Activated T-cell treated with anti-CD3 and anti-CD28 coated beads, Interleukin-2, amount 50 U/mL, for 72 hours (primary cell): ENCODE results near the gene VPS35L. TPM values are rescaled to one million over a fixed set of nuclear protein-coding genes. Genes with fewer than 3 reads are reported as not detected.

Experiments used
- ATAC-seq, 2 donors: fragments of 150-1000 bp; cut with Tn5 transposase; replicated peaks in 1 of 2; 2 replicates each; pipeline ENCODE4 v1.10.0; 2021; ENCODE audit warnings: moderate library complexity in 2 of 2, mild to moderate bottlenecking in 1 of 2
- DNase-seq, 2 donors: peaks; one replicate each; pipeline ENCODE4 v3.0.0; 2021 to 2022; ENCODE audit warnings: mixed read lengths in 1 of 2
- H3K27ac Mint-ChIP-seq: one replicate; pipeline ENCODE4 v1.8.0; 2022; ENCODE audit warnings: mild to moderate bottlenecking, moderate library complexity, mixed read lengths
- H3K27me3 Mint-ChIP-seq: one replicate; pipeline ENCODE4 v1.8.0; 2022; ENCODE audit warnings: low read depth, mixed read lengths
- H3K36me3 Mint-ChIP-seq, 2 donors: one replicate each; pipeline ENCODE4 v1.8.0; 2022; ENCODE audit warnings: mixed read lengths in 2 of 2, mild to moderate bottlenecking in 1 of 2; ENCODE audit not compliant: insufficient read depth in 2 of 2
- H3K4me1 Mint-ChIP-seq: one replicate; pipeline ENCODE4 v1.8.0; 2022; ENCODE audit warnings: low read depth, mixed read lengths
- H3K4me3 Mint-ChIP-seq, 2 donors: one replicate each; pipeline ENCODE4 v1.8.0; 2022; ENCODE audit warnings: mild to moderate bottlenecking in 2 of 2, mixed read lengths in 2 of 2, moderate library complexity in 2 of 2
- H3K9me3 Mint-ChIP-seq, 2 donors: one replicate each; pipeline ENCODE4 v1.8.0; 2022; ENCODE audit warnings: mixed read lengths in 2 of 2
- total RNA-seq, 2 donors: library from RNA; stranded (reverse); gene quantifications; one replicate each; pipeline ENCODE4 v1.2.3, GENCODE V29; 2022

VPS35L gene
- total RNA-seq = 10 to 100 TPM; 46.5 to 57.8 TPM

- Mint-ChIP-seq H3K4me1 (peaks cover 25% of the 10 kb centered on the region), H3K4me3 (peak within 1 kb of the TSS; percentile 81 to 84), H3K36me3 (peaks cover 0 to 2% of the 10 kb centered on the region in 2 donors), H3K27ac (peak within 1 kb of the TSS; percentile 89), H3K27me3 (no peaks in the 10 kb centered on the region), H3K9me3 (no peaks in the 10 kb centered on the region)
- ATAC-seq (peak; percentile 96 to 97), DNase-seq (peak; percentile 97 to 98)
Observed at GRCh38 chr16:19555186-19555937, at the start of gene VPS35L. VPS35L (plus strand) TSS chr16:19555703; CDS start chr16:19555730, 27 bp downstream.

GRCh38 chr16:19506965-19507364 lies 48.5 kb upstream of the VPS35L start:
- Mint-ChIP-seq H3K4me3 (no peak overlapping the region), H3K36me3 (peaks cover 7 to 11% of the 10 kb centered on the region in 2 donors), H3K9me3 (no peaks in the 10 kb centered on the region), H3K4me1 (no peaks in the 10 kb centered on the region), H3K27ac (no peak overlapping the region), H3K27me3 (no peaks in the 10 kb centered on the region)
- DNase-seq = no peak
- ATAC-seq = no peak

DNA sequence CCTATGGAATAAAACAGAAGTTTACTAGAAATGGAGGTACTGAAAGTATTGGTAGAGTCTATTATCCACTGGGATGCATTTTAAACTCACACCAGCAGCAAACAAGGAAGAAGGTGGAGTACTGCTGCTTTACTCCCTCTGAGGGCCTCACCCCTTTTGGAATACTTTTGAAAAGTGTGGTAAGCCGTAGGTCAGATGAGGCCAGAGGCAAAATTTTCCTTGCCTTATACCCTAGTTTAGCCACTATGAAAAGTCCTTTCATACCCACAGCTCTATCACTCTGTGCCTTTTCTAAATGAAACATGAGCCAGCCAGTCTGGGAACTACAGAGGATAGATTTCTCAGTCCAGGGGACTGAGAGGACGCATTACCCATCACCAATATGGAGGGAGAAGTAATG lies 47.6 kb upstream of the VPS35L start:
- Mint-ChIP-seq H3K9me3 (no peaks in the 10 kb centered on the region), H3K4me3 (no peak overlapping the region), H3K36me3 (peaks cover 6 to 15% of the 10 kb centered on the region in 2 donors), H3K27me3 (no peaks in the 10 kb centered on the region), H3K4me1 (no peaks in the 10 kb centered on the region), H3K27ac (no peak overlapping the region)
- ATAC-seq (no peak), DNase-seq (no peak)

DNA sequence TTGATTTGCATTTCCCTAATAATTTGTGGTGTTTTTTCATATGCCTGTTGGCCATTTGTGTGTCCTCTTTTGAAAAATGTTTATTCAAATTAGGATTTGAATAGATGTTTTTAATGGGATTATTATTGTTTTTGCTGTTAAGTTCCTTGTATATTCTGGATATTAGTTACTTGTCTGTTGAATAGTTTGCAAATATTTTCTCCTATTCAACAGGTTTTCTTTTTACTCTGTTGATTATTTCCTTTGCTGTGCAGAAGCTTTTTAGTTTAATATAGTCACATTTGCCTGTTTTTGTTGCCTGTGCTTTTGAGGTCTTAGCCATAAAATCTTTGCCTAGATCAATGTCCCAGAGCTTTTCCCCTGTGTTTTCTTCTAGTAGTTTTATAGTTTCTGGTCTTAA lies 43.2 kb upstream of the VPS35L start:
- Mint-ChIP-seq H3K36me3 (peaks cover 9 to 20% of the 10 kb centered on the region in 2 donors), H3K27ac (peak overlapping the region; percentile 78), H3K9me3 (no peaks in the 10 kb centered on the region), H3K4me3 (no peak overlapping the region), H3K27me3 (no peaks in the 10 kb centered on the region), H3K4me1 (peaks cover 8% of the 10 kb centered on the region)
- no peak for ATAC-seq
- no peak for DNase-seq

- Mint-ChIP-seq H3K36me3 (peaks cover 9 to 20% of the 10 kb centered on the region in 2 donors), H3K9me3 (no peaks in the 10 kb centered on the region), H3K27me3 (no peaks in the 10 kb centered on the region), H3K27ac (no peak overlapping the region), H3K4me3 (no peak overlapping the region), H3K4me1 (peaks cover 17% of the 10 kb centered on the region)
- ATAC-seq (no peak), DNase-seq (no peak)
Observed at GRCh38 chr16:19513377-19514053, 42.0 kb upstream of the VPS35L start.

- H3K27ac Mint-ChIP-seq = no peak overlapping the region
Observed at GRCh38 chr16:19515757-19516156, 39.7 kb upstream of the VPS35L start.

DNA sequence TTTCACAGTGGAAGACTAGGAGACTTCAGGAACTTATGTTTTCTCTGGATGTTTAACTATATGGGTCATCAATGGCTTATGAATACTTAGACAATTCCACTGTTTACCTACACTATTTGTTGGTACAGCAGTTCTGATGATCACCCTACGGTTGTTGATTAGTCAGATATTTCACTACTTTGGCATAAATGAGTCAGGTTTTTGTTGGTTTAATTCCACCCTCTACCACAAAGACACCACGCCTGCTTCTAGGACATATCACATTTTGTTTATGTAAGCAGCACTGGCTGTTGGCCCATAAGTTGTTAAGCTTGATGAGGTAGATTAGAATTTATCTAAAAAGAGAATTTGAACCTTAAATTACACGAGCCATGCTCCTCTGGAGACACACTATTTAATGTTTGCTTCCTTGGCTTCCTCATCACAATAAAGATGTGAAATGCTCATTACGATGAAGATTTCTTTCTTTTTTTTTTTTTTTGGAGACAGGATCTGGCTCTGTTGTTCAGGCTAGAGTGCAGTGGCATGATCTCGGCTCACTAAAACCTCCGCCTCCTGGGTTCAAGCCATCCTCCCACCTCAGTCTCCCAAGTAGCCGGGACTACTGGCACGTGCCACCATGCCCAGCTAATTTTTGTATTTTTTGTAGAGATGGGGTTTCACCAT lies 37.9 kb upstream of the VPS35L start:
- H3K4me3 Mint-ChIP-seq = peak overlapping the region in 1 of 2 donors; percentile 35
- peak; percentile 11 to 32 for DNase-seq
- no peaks in the 10 kb centered on the region for H3K9me3 Mint-ChIP-seq
- H3K27me3 Mint-ChIP-seq = no peaks in the 10 kb centered on the region
- H3K4me1 Mint-ChIP-seq = peaks cover 43% of the 10 kb centered on the region
- ATAC-seq = peak; percentile 12 to 28
- H3K27ac Mint-ChIP-seq = peak overlapping the region; percentile 82
- H3K36me3 Mint-ChIP-seq = peaks cover 9 to 21% of the 10 kb centered on the region in 2 donors

More at GRCh38 chr16:19515757-19516156, 39.7 kb upstream of the VPS35L start:
- Mint-ChIP-seq H3K36me3 (peaks cover 9 to 23% of the 10 kb centered on the region in 2 donors), H3K9me3 (no peaks in the 10 kb centered on the region), H3K4me3 (no peak overlapping the region), H3K4me1 (peaks cover 32% of the 10 kb centered on the region), H3K27me3 (no peaks in the 10 kb centered on the region)
- ATAC-seq (no peak), DNase-seq (no peak)

DNA sequence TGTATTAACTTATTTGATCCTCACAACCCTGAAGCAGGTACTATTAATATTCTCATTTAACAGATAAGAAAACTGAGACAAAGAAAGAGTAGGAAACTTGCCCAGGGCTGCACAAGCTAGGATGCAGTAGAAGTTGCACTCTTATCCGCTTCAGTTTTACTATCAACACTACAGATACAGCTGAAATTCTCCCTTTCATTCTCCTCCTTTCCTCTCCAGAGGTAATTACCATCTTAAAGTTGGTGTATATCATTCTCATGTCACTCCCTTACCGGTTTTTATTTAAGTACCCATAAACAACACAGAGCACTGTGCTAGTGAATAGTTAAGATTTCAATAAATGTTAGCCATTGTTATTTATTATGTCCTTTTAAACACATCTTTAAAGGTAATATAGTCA lies 37.1 kb upstream of the VPS35L start:
- Mint-ChIP-seq H3K4me3 (no peak overlapping the region), H3K36me3 (peaks cover 8 to 15% of the 10 kb centered on the region in 2 donors), H3K27ac (peak overlapping the region; percentile 45), H3K4me1 (peaks cover 49% of the 10 kb centered on the region), H3K27me3 (no peaks in the 10 kb centered on the region), H3K9me3 (no peaks in the 10 kb centered on the region)
- DNase-seq = no peak
- no peak for ATAC-seq

- Mint-ChIP-seq H3K4me1 (peaks cover 62% of the 10 kb centered on the region), H3K36me3 (peaks cover 10 to 11% of the 10 kb centered on the region in 2 donors), H3K27me3 (no peaks in the 10 kb centered on the region), H3K4me3 (peak overlapping the region; percentile 98 to 99), H3K9me3 (no peaks in the 10 kb centered on the region), H3K27ac (peak overlapping the region; percentile 93)
- ATAC-seq = no peak
- peak; percentile 17 to 19 for DNase-seq
Observed at GRCh38 chr16:19520861-19521331, 34.6 kb upstream of the VPS35L start.

DNA sequence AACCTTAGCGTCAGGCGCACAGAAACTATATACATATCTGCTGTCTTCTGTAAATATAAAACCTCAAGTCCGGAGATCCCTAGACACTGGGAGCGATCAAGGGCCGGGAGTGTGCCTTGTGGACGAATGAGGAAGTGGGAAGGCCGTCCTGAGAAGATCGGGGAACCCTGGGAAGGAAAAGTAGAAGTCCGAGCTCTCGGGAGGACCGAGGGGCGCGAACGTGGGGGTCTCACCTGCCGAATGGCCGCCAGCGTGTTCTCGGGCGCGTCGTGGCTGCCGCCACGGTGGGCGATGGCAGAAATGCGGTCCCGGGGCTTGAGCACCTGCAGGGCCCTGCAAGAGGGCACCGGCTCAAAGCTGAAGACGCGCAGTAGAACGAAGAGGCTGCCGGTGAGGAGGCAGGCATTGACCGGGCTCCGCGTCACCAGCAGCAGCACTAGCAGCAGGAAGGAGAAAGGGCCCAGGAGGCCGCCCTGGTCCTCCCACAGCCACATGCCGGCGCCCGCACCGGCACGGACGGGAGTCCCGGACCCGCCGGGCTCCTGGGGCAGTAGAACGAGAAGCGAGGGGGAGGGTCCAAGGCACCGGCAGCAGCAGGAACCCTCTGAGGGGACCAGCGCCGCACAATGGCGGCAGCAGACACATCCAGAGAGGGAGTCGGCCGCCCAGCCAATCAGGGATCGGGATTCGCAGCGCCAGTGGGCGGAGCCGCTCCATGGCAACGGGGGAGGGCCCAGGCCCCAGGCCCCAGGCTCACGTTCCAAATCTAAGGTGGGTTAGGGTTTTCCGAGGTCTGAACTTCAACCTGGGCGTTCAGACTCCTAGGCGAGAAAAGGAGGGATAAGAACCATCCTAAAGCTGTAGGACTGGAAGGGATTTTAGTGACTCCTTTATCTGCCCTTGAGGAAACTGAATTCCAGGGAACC lies 33.8 kb upstream of the VPS35L start, which contains the start of gene GDE1:
Gene GDE1, minus strand, starts transcription at position 628 of the 926 bp plus-strand sequence. Its CDS starts 134 bp downstream, at position 494.
- Mint-ChIP-seq H3K4me3 (peak within 1 kb of the TSS; percentile 98 to 99), H3K36me3 (peaks cover 10 to 11% of the 10 kb centered on the region in 2 donors), H3K4me1 (peaks cover 60% of the 10 kb centered on the region), H3K27ac (peak within 1 kb of the TSS; percentile 93), H3K27me3 (no peaks in the 10 kb centered on the region), H3K9me3 (no peaks in the 10 kb centered on the region)
- DNase-seq (peak; percentile 95 to 96), ATAC-seq (peak; percentile 83 to 84)

GRCh38 chr16:19522397-19522732 lies 33.1 kb upstream of the VPS35L start:
- no peaks in the 10 kb centered on the region for H3K9me3 Mint-ChIP-seq
- peaks cover 4 to 6% of the 10 kb centered on the region in 2 donors for H3K36me3 Mint-ChIP-seq
- no peaks in the 10 kb centered on the region for H3K27me3 Mint-ChIP-seq
- peak overlapping the region; percentile 93 for H3K27ac Mint-ChIP-seq
- DNase-seq (no peak), ATAC-seq (no peak)
- peak overlapping the region; percentile 98 to 99 for H3K4me3 Mint-ChIP-seq
- H3K4me1 Mint-ChIP-seq = peaks cover 53% of the 10 kb centered on the region

- DNase-seq = no peak
- Mint-ChIP-seq H3K36me3 (peaks cover 4 to 6% of the 10 kb centered on the region in 2 donors), H3K9me3 (no peaks in the 10 kb centered on the region), H3K27me3 (no peaks in the 10 kb centered on the region), H3K4me3 (no peak overlapping the region), H3K27ac (no peak overlapping the region), H3K4me1 (peaks cover 49% of the 10 kb centered on the region)
- no peak for ATAC-seq
Observed at GRCh38 chr16:19522760-19523159, 32.7 kb upstream of the VPS35L start.
